RWPE1 (cell line): Measurements from ENCODE around the gene NEURL1B.

Source experiments
- CTCF ChIA-PET: fragments of 350-600 bp; sonication (Branson Sonifier 250); formaldehyde crosslinking; extraction: SDS; loops from one replicate; lab custom pipeline; 2021; lab: Yijun Ruan, JAX
- POLR2A ChIA-PET: fragments of 400-600 bp; formaldehyde crosslinking; extraction: SDS; loops from one replicate; lab custom pipeline; 2020; ENCODE audit warnings: antibody characterized with exemption; ENCODE audit not compliant: low non-redundant PET; lab: Yijun Ruan, JAX
- DNase-seq: peaks from one replicate; pipeline ENCODE4 v3.0.0; 2012; ENCODE audit warnings: low spot score
- H3K27ac ChIP-seq: fragments of 450-650 bp; 2 replicates; pipeline ENCODE4 v1.5.1; 2017
- TF ChIP-seq, protein P1 (sequence below): fragments of 450-650 bp; conservative IDR thresholded peaks from 2 replicates; pipeline ENCODE4 v1.5.1; 2017; ENCODE audit warnings: low read depth, mild to moderate bottlenecking

The NEURL1B gene, protein sequence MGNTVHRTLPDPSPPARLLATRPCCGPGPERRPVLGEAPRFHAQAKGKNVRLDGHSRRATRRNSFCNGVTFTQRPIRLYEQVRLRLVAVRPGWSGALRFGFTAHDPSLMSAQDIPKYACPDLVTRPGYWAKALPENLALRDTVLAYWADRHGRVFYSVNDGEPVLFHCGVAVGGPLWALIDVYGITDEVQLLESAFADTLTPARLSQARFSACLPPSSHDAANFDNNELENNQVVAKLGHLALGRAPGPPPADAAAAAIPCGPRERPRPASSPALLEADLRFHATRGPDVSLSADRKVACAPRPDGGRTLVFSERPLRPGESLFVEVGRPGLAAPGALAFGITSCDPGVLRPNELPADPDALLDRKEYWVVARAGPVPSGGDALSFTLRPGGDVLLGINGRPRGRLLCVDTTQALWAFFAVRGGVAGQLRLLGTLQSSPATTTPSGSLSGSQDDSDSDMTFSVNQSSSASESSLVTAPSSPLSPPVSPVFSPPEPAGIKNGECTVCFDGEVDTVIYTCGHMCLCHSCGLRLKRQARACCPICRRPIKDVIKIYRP

DNA sequence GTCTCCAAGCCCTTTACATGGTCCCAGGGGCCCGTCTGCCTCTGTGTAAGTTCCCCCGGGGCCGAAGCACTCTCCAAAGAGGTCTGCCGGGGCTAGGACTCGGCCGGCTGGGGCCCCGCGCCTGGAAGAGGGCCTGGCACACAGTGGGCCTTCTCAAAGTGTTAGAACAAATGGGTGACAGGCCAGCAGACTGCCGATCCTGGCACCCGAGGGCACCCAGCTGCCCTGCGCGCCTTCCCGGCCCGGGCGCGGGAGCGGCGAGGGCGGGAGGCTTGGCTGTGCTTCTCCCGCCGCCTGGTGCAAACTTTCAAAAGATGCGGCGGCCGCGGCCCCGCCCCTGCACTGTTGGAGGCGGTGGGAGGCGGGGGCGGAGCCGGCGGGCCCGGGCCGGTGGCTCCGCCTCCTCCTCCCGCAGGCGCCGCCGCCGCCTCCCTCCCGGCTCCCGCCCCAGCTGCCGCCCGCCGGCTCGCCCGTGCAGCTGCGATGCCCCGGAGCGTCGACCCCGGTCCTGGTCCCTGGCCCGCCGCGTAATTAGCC lies at the start of gene NEURL1B:
Gene NEURL1B (plus strand): TSS at position 442 of the 537 bp plus-strand sequence. CDS start 144 bp downstream, outside the sequence.
- ChIA-PET POLR2A (no interaction called here), CTCF (interaction anchor here (0.6 to 2.3 kb wide), 7 partner anchors 28 to 1035 kb away, joined by 3 to 6 read pairs (median 3); no protein-coding TSS in a partner anchor)
- TF ChIP-seq, protein P1, sequence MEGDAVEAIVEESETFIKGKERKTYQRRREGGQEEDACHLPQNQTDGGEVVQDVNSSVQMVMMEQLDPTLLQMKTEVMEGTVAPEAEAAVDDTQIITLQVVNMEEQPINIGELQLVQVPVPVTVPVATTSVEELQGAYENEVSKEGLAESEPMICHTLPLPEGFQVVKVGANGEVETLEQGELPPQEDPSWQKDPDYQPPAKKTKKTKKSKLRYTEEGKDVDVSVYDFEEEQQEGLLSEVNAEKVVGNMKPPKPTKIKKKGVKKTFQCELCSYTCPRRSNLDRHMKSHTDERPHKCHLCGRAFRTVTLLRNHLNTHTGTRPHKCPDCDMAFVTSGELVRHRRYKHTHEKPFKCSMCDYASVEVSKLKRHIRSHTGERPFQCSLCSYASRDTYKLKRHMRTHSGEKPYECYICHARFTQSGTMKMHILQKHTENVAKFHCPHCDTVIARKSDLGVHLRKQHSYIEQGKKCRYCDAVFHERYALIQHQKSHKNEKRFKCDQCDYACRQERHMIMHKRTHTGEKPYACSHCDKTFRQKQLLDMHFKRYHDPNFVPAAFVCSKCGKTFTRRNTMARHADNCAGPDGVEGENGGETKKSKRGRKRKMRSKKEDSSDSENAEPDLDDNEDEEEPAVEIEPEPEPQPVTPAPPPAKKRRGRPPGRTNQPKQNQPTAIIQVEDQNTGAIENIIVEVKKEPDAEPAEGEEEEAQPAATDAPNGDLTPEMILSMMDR, result no peak
- H3K27ac ChIP-seq, result peak within 1 kb of the TSS; percentile 80
- DNase-seq, result peak; percentile 93

DNA sequence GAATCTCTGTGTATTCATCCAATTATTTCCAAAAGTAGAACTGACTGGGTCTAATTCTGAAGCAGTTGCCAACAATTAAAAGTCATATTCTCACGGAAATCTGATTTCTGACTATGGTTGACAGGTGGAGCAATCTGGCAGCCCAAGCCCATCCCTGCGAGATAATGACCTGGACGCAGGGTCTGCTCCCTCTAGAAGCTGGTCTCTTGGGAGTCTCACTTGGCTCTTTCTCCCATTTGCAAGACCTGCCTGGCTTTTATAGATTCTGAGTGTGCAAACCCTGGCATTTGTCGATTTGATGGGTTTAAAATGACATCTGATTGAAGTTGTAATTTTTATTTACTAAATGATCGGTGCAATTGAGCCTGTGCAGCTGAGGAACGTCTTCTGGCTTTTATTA lies 49.4 kb upstream of the NEURL1B start:
- TF ChIP-seq, protein P1, result no peak
- POLR2A ChIA-PET, result no interaction called here
- CTCF ChIA-PET, result interaction anchor here (0.7 kb wide), 1 partner anchor 348 kb away, joined by 3 read pairs; no protein-coding TSS in a partner anchor
- no peak for DNase-seq
- no peak overlapping the region for H3K27ac ChIP-seq

DNA sequence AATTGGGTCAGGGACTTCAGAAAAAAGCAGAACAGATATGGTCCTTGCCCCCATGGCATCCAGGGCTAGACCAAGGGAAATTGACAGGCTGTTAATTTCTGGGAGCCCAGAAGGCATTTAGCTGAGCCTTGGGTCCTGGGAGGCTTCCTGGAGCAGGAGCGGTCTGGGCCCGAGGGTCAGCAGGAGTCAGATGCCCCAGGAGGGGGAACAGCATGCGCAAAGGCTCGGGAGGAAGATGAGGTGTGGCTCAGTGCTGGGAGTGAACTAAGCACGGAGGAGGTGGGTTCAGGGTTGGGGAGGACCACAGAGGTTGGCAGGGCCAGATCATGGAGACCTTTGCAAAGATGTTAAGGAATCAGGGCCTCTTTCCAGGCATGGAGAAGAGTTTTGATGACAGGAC lies 48.2 kb upstream of the NEURL1B start:
- DNase-seq, result no peak
- ChIA-PET POLR2A (interaction anchor here (0.5 kb wide), 1 partner anchor 44 kb away, joined by 3 read pairs; no protein-coding TSS in a partner anchor), CTCF (interaction anchor here (0.7 kb wide), 1 partner anchor 31 kb away, joined by 4 read pairs; no protein-coding TSS in a partner anchor)
- TF ChIP-seq, protein P1, result no peak
- no peak overlapping the region for H3K27ac ChIP-seq

DNA sequence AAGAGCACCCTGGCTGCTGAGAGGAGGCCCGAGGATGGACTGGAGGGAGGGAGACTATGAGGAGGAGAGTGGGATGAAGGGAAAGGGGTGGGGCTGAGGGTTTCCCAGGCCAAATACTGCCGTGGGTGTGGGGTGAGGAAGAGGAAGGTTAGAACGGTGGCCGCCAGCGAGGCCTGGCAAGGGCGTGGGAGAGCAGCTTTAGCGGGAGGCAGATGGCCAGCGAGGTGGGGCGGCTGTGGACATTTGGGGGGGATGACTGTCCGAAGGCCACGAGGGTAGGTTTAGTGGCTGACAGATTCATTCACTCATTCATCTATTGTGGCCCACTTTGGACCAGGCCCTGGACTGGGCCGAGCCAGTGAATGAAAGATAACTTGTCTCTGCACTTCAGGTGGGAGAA lies 47.8 kb upstream of the NEURL1B start:
- POLR2A ChIA-PET, result interaction anchor here (0.5 kb wide), 1 partner anchor 44 kb away, joined by 3 read pairs; no protein-coding TSS in a partner anchor
- CTCF ChIA-PET, result no interaction called here
- TF ChIP-seq, protein P1, result no peak
- no peak overlapping the region for H3K27ac ChIP-seq
- DNase-seq, result no peak

DNA sequence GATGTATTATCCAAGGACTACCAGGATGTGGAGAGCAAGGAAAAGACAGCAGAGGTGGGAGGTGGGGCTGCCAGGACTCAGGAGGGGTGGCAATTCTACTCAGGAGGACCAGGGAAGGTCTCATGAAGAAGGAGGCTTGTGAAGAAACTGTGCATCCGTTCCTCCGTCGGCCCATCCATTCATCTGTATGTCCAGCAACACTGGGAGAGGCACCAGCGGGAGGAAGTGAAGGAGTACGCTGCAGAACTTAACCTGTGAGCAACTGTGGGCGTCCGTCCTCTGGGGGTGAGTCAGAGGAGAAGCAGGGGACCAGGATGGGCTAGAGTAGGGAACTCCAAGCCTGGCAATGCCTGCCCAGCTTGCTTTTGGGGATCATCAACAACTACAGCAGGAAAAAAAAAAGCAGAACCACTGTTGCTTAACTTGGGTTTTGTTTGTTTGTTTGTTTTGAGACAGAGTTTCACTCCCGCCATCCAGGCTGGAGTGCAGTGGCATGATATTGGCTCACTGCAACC lies 47.3 kb upstream of the NEURL1B start:
- TF ChIP-seq, protein P1, result no peak
- no peak overlapping the region for H3K27ac ChIP-seq
- ChIA-PET POLR2A (no interaction called here), CTCF (no interaction called here)
- DNase-seq, result no peak

DNA sequence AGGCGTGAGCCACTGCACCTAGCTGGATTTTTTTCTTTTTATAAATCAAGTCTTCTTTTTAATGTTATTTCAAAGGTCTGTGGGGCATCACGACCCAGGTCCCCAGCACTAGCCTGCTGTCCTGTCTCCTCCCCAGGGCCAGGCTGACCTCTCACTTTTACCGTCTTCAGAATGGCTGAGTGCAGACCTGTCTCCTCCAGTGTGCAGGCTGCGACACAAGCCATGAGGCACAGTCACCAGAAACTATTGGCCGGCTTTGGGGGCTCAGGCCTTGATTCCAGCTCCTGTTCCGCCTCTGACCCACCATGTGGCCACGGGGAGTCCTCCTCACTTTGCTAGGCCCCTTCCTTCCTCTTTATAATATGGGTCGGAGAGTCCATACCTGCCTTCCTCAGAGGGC lies 46.6 kb upstream of the NEURL1B start:
- ChIA-PET POLR2A (no interaction called here), CTCF (interaction anchor here (0.6 to 0.7 kb wide), 2 partner anchors 195 to 364 kb away, joined by 3 read pairs; no protein-coding TSS in a partner anchor)
- no peak for DNase-seq
- TF ChIP-seq, protein P1, result no peak
- no peak overlapping the region for H3K27ac ChIP-seq
